Liver (tissue), 9 donors: Measurements from ENCODE around the gene ANKFY1. TPM values are rescaled to one million over a fixed set of nuclear protein-coding genes. Genes with fewer than 3 reads are reported as not detected.

ENCODE experiments used
- DNase-seq: peaks from one replicate; pipeline ENCODE4 v3.0.0-alpha.2; 2017; ENCODE audit warnings: low spot score
- H3K27ac ChIP-seq, 2 donors: one replicate each; pipeline ENCODE4 v1.7.0; 2013; ENCODE audit warnings: inconsistent platforms in 2 of 2, low read length in 2 of 2, control low read depth in 1 of 2, low read depth in 1 of 2, mild to moderate bottlenecking in 1 of 2
- H3K27me3 ChIP-seq, 4 donors: one replicate each; pipeline versions ENCODE4 v1.6.1 to v1.7.0; 2013; ENCODE audit warnings: low read length in 3 of 4, inconsistent platforms in 1 of 4, mild to moderate bottlenecking in 1 of 4, moderate library complexity in 1 of 4; ENCODE audit not compliant: control insufficient read depth in 4 of 4, insufficient read depth in 4 of 4
- H3K36me3 ChIP-seq, 4 donors: one replicate each; pipeline versions ENCODE4 v1.6.1 to v1.7.0; 2013; ENCODE audit warnings: low read length in 3 of 4, mild to moderate bottlenecking in 3 of 4, low read depth in 1 of 4, moderate library complexity in 1 of 4; ENCODE audit not compliant: control insufficient read depth in 4 of 4, insufficient read depth in 3 of 4
- H3K4me1 ChIP-seq, 4 donors: one replicate each; pipeline versions ENCODE4 v1.6.1 to v1.7.0; 2013; ENCODE audit warnings: low read length in 3 of 4, mild to moderate bottlenecking in 3 of 4, moderate library complexity in 1 of 4; ENCODE audit not compliant: control insufficient read depth in 4 of 4, insufficient read depth in 4 of 4
- H3K4me3 ChIP-seq, 3 donors: one replicate each; pipeline versions ENCODE4 v1.6.1 to v1.7.0; 2013; ENCODE audit warnings: low read length in 3 of 3, control low read depth in 1 of 3, low read depth in 1 of 3, mild to moderate bottlenecking in 1 of 3
- H3K9ac ChIP-seq, 2 donors: one replicate each; pipeline ENCODE4 v1.7.0; 2013; ENCODE audit warnings: low read length in 2 of 2, mild to moderate bottlenecking in 2 of 2, moderate library complexity in 2 of 2, control low read depth in 1 of 2, low read depth in 1 of 2
- H3K9me3 ChIP-seq, 4 donors: one replicate each; pipeline versions ENCODE4 v1.6.1 to v1.7.0; 2013; ENCODE audit warnings: low read length in 3 of 4; ENCODE audit not compliant: control insufficient read depth in 4 of 4
- NR2F2 ChIP-seq: IDR thresholded peaks from 2 replicates; pipeline ENCODE4 v1.6.1; 2016; ENCODE audit warnings: antibody characterized with exemption
- RAD21 ChIP-seq, 2 donors: IDR thresholded peaks; 2 replicates each; pipeline ENCODE4 v1.6.1; 2016; ENCODE audit warnings: antibody characterized with exemption in 2 of 2, mild to moderate bottlenecking in 2 of 2
- REST ChIP-seq: IDR thresholded peaks from 2 replicates; pipeline ENCODE4 v1.6.1; 2016; ENCODE audit warnings: antibody characterized with exemption, mild to moderate bottlenecking
- SP1 ChIP-seq: IDR thresholded peaks from 2 replicates; pipeline ENCODE4 v1.6.1; 2018; ENCODE audit warnings: antibody characterized with exemption, mild to moderate bottlenecking
- TAF1 ChIP-seq: conservative IDR thresholded peaks from 2 replicates; pipeline ENCODE4 v1.6.1; 2016; ENCODE audit warnings: antibody characterized with exemption, mild to moderate bottlenecking
- YY1 ChIP-seq: IDR thresholded peaks from 2 replicates; pipeline ENCODE4 v1.6.1; 2016; ENCODE audit warnings: antibody characterized with exemption, mild to moderate bottlenecking
- ZBTB33 ChIP-seq: IDR thresholded peaks from 2 replicates; pipeline ENCODE4 v1.6.1; 2016; ENCODE audit warnings: antibody characterized with exemption
- WGBS: extraction: QIAGEN DNeasy Blood & Tissue Kit; methylation state at CpG from one replicate; pipeline ENCODE4 v1.1.7; 2013; 5-methylcytosine and 5-hydroxymethylcytosine counted together
- polyA plus RNA-seq, 2 donors: library from polyadenylated mRNA; stranded (reverse) in 1 of 2; unstranded in 1 of 2; fragments of 200-250 nt in 1 of 2; fragments of >200 nt in 1 of 2; fragmentation: Nextera tagmentation in 1 of 2; extraction: Ambion mirVana in 1 of 2; gene quantifications; one replicate each; pipeline versions ENCODE4 v1.2.1 to v1.2.3, GENCODE V29; 2013 to 2015
- total RNA-seq, 2 donors: library from RNA; depleted of rRNA; stranded (reverse); fragments of >200 nt; gene quantifications; one replicate each; pipeline ENCODE4 v1.2.3, GENCODE V29; 2014
- TF ChIP-seq, protein P1 (sequence below): IDR thresholded peaks from 2 replicates; pipeline ENCODE4 v1.6.1; 2016; ENCODE audit warnings: antibody characterized with exemption
- donor health status: healthy.
- donor health status: healthy.
- donor health status: healthy.
- donor health status: healthy.
- donor health status: healthy.

ANKFY1 gene, protein sequence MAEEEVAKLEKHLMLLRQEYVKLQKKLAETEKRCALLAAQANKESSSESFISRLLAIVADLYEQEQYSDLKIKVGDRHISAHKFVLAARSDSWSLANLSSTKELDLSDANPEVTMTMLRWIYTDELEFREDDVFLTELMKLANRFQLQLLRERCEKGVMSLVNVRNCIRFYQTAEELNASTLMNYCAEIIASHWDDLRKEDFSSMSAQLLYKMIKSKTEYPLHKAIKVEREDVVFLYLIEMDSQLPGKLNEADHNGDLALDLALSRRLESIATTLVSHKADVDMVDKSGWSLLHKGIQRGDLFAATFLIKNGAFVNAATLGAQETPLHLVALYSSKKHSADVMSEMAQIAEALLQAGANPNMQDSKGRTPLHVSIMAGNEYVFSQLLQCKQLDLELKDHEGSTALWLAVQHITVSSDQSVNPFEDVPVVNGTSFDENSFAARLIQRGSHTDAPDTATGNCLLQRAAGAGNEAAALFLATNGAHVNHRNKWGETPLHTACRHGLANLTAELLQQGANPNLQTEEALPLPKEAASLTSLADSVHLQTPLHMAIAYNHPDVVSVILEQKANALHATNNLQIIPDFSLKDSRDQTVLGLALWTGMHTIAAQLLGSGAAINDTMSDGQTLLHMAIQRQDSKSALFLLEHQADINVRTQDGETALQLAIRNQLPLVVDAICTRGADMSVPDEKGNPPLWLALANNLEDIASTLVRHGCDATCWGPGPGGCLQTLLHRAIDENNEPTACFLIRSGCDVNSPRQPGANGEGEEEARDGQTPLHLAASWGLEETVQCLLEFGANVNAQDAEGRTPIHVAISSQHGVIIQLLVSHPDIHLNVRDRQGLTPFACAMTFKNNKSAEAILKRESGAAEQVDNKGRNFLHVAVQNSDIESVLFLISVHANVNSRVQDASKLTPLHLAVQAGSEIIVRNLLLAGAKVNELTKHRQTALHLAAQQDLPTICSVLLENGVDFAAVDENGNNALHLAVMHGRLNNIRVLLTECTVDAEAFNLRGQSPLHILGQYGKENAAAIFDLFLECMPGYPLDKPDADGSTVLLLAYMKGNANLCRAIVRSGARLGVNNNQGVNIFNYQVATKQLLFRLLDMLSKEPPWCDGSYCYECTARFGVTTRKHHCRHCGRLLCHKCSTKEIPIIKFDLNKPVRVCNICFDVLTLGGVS
- total RNA-seq (10 to 100 TPM; 31.7 to 38.6 TPM), polyA plus RNA-seq (10 to 100 TPM in 1 of 2 donors, 1 to 10 TPM in 1; 6.8 to 12.1 TPM)

- Histone ChIP-seq H3K4me3 (peak within 1 kb of the TSS; percentile 84 to 92 (median 85)), H3K4me1 (peaks cover 7 to 21% (median 14%) of the 10 kb centered on the region in 4 donors), H3K27me3 (no peaks in the 10 kb centered on the region), H3K36me3 (peaks cover 0 to 5% (median 0%) of the 10 kb centered on the region in 4 donors), H3K27ac (peak within 1 kb of the TSS; percentile 77 to 78), H3K9me3 (peaks cover 2 to 6% (median 2%) of the 10 kb centered on the region in 4 donors), H3K9ac (peak within 1 kb of the TSS; percentile 77 to 91)
- WGBS, result under 1% methylated on average over 85 of the region's 85 CpGs
- DNase-seq, result peak; percentile 96
- no peak for TF ChIP-seq TAF1
- peak; percentile 97 for TF ChIP-seq YY1
- TF ChIP-seq REST, result no peak
- peak; percentile 100 for TF ChIP-seq ZBTB33
- TF ChIP-seq NR2F2, result no peak
- peak; percentile 28 to 37 for TF ChIP-seq RAD21 (IDR thresholded peaks at IDR 0.05)
- TF ChIP-seq SP1, result peak; percentile 22
- TF ChIP-seq, protein P1, sequence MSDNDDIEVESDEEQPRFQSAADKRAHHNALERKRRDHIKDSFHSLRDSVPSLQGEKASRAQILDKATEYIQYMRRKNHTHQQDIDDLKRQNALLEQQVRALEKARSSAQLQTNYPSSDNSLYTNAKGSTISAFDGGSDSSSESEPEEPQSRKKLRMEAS, result no peak
Observed at GRCh38 chr17:4263282-4264215, at the start of gene ANKFY1. TSS of gene ANKFY1 (minus strand) at chr17:4263979. CDS start at chr17:4263941, 38 bp downstream.
